ENCODE data around the gene TNC.

Gene TNC

GRCh38 chr9:115115117-115115880, 2.7 kb downstream of the TNC start:
- no peak for DNase-seq (ENCODE audit: extremely low spot score)
- CTCF ChIA-PET = no interaction called here
- POLR2A ChIA-PET = no interaction called here
- no peak for TF ChIP-seq FOXA1 (IDR thresholded peaks at IDR 0.05)
- no peak for TF ChIP-seq CTBP1 (IDR thresholded peaks at IDR 0.05; ENCODE audit: borderline replicate concordance)
- no peak for TF ChIP-seq BHLHE40 (IDR thresholded peaks at IDR 0.05; ENCODE audit: borderline replicate concordance)
- TF ChIP-seq, protein P1, sequence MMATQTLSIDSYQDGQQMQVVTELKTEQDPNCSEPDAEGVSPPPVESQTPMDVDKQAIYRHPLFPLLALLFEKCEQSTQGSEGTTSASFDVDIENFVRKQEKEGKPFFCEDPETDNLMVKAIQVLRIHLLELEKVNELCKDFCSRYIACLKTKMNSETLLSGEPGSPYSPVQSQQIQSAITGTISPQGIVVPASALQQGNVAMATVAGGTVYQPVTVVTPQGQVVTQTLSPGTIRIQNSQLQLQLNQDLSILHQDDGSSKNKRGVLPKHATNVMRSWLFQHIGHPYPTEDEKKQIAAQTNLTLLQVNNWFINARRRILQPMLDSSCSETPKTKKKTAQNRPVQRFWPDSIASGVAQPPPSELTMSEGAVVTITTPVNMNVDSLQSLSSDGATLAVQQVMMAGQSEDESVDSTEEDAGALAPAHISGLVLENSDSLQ (IDR thresholded peaks at IDR 0.05) = no peak
- TF ChIP-seq SP1 (IDR thresholded peaks at IDR 0.05) = no peak
- no peak for TF ChIP-seq TARDBP (IDR thresholded peaks at IDR 0.05)
- no peak for TF ChIP-seq LEF1 (IDR thresholded peaks at IDR 0.05; ENCODE audit: borderline replicate concordance)
- TF ChIP-seq HDGF (IDR thresholded peaks at IDR 0.05; ENCODE audit: borderline replicate concordance) = no peak
- TF ChIP-seq ELF4 (IDR thresholded peaks at IDR 0.05) = no peak
- no peak for TF ChIP-seq ZNF384 (IDR thresholded peaks at IDR 0.05)
- TF ChIP-seq FOXK2 (IDR thresholded peaks at IDR 0.05) = no peak
- TF ChIP-seq SUZ12 (IDR thresholded peaks at IDR 0.05) = no peak
- no peak for TF ChIP-seq FOXM1 (IDR thresholded peaks at IDR 0.05; ENCODE audit: borderline replicate concordance)
- no peak for TF ChIP-seq ARNT (IDR thresholded peaks at IDR 0.05)

- TF ChIP-seq ZNF384 (IDR thresholded peaks at IDR 0.05) (no peak), L3MBTL2 (conservative IDR thresholded peaks at IDR 0.05) (no peak), SUZ12 (IDR thresholded peaks at IDR 0.05) (no peak), CTBP1 (IDR thresholded peaks at IDR 0.05; ENCODE audit: borderline replicate concordance) (no peak), BHLHE40 (IDR thresholded peaks at IDR 0.05; ENCODE audit: borderline replicate concordance) (no peak), FOXA1 (IDR thresholded peaks at IDR 0.05) (no peak), FOXK2 (IDR thresholded peaks at IDR 0.05) (no peak), ELF4 (IDR thresholded peaks at IDR 0.05) (no peak), TARDBP (IDR thresholded peaks at IDR 0.05) (no peak), LEF1 (IDR thresholded peaks at IDR 0.05; ENCODE audit: borderline replicate concordance) (no peak), ARNT (IDR thresholded peaks at IDR 0.05) (no peak), NFRKB (IDR thresholded peaks at IDR 0.05) (no peak), HDGF (IDR thresholded peaks at IDR 0.05; ENCODE audit: borderline replicate concordance) (no peak), FOXM1 (IDR thresholded peaks at IDR 0.05; ENCODE audit: borderline replicate concordance) (no peak)
- TF ChIP-seq, protein P1 (IDR thresholded peaks at IDR 0.05) = no peak
- DNase-seq (ENCODE audit: extremely low spot score) = no peak
- ChIA-PET POLR2A (no interaction called here), CTCF (no interaction called here)
Observed at GRCh38 chr9:115114546-115114945, 3.4 kb downstream of the TNC start.

DNA sequence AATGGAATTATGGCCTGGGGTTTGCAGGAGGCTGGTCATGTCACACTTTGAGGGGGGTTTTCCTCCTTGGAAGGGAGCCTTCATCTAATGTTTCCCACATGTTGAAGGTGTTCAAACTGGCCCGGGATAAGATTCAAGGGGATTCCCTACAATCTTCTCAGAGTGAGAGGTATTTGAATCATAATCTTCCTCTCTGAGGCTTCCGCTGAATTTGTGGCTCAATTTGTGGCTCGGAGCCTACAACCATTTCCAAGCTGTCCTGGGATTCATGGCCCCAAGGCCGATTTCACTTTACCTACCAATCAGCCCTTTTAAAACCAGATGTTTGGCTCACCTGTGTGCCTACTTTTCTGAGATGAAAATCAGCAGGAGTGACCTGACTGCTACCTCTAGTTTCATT, 3.9 kb downstream of the TNC start:
- ChIA-PET POLR2A (interaction anchor here (0.5 kb wide), 1 partner anchor 187 kb away, joined by 3 read pairs; no protein-coding TSS in a partner anchor), CTCF (interaction anchor here (0.5 kb wide), 1 partner anchor 18 kb away, joined by 3 read pairs; no protein-coding TSS in a partner anchor)
- no peak for DNase-seq (ENCODE audit: extremely low spot score)
- TF ChIP-seq TARDBP (IDR thresholded peaks at IDR 0.05) (no peak), BHLHE40 (IDR thresholded peaks at IDR 0.05; ENCODE audit: borderline replicate concordance) (no peak), ARNT (IDR thresholded peaks at IDR 0.05) (no peak), CTBP1 (IDR thresholded peaks at IDR 0.05; ENCODE audit: borderline replicate concordance) (no peak), ZNF384 (IDR thresholded peaks at IDR 0.05) (no peak), FOXA1 (IDR thresholded peaks at IDR 0.05) (no peak), NFRKB (IDR thresholded peaks at IDR 0.05) (no peak), FOXK2 (IDR thresholded peaks at IDR 0.05) (no peak), SUZ12 (IDR thresholded peaks at IDR 0.05) (no peak), HDGF (IDR thresholded peaks at IDR 0.05; ENCODE audit: borderline replicate concordance) (no peak), LEF1 (IDR thresholded peaks at IDR 0.05; ENCODE audit: borderline replicate concordance) (no peak), L3MBTL2 (conservative IDR thresholded peaks at IDR 0.05) (no peak), FOXM1 (IDR thresholded peaks at IDR 0.05; ENCODE audit: borderline replicate concordance) (no peak), SP1 (IDR thresholded peaks at IDR 0.05) (no peak), ELF4 (IDR thresholded peaks at IDR 0.05) (no peak)
- TF ChIP-seq, protein P1 (IDR thresholded peaks at IDR 0.05) = no peak

GRCh38 chr9:115111874-115112273, 6.1 kb downstream of the TNC start:
- TF ChIP-seq HDGF (IDR thresholded peaks at IDR 0.05; ENCODE audit: borderline replicate concordance) = no peak
- no peak for TF ChIP-seq ARNT (IDR thresholded peaks at IDR 0.05)
- no peak for TF ChIP-seq ELF4 (IDR thresholded peaks at IDR 0.05)
- no peak for TF ChIP-seq FOXK2 (IDR thresholded peaks at IDR 0.05)
- TF ChIP-seq, protein P1 (IDR thresholded peaks at IDR 0.05) = no peak
- no peak for TF ChIP-seq SUZ12 (IDR thresholded peaks at IDR 0.05)
- no peak for TF ChIP-seq CTBP1 (IDR thresholded peaks at IDR 0.05; ENCODE audit: borderline replicate concordance)
- no peak for TF ChIP-seq L3MBTL2 (conservative IDR thresholded peaks at IDR 0.05)
- TF ChIP-seq NFRKB (IDR thresholded peaks at IDR 0.05) = no peak
- DNase-seq (ENCODE audit: extremely low spot score) = no peak
- CTCF ChIA-PET = no interaction called here
- POLR2A ChIA-PET = no interaction called here

- ChIA-PET POLR2A (interaction anchor here (0.7 kb wide), 1 partner anchor 83 kb away, joined by 3 read pairs; no protein-coding TSS in a partner anchor), CTCF (no interaction called here)
- no peak for DNase-seq (ENCODE audit: extremely low spot score)
- TF ChIP-seq CTBP1 (IDR thresholded peaks at IDR 0.05; ENCODE audit: borderline replicate concordance) = no peak
- TF ChIP-seq ARNT (IDR thresholded peaks at IDR 0.05) = no peak
- TF ChIP-seq NFRKB (IDR thresholded peaks at IDR 0.05) = no peak
- no peak for TF ChIP-seq SUZ12 (IDR thresholded peaks at IDR 0.05)
- no peak for TF ChIP-seq LEF1 (IDR thresholded peaks at IDR 0.05; ENCODE audit: borderline replicate concordance)
- no peak for TF ChIP-seq ZNF384 (IDR thresholded peaks at IDR 0.05)
- TF ChIP-seq TARDBP (IDR thresholded peaks at IDR 0.05) = no peak
- TF ChIP-seq ELF4 (IDR thresholded peaks at IDR 0.05) = no peak
- TF ChIP-seq BHLHE40 (IDR thresholded peaks at IDR 0.05; ENCODE audit: borderline replicate concordance) = no peak
- no peak for TF ChIP-seq SP1 (IDR thresholded peaks at IDR 0.05)
- TF ChIP-seq, protein P1 (IDR thresholded peaks at IDR 0.05) = no peak
- no peak for TF ChIP-seq HDGF (IDR thresholded peaks at IDR 0.05; ENCODE audit: borderline replicate concordance)
- no peak for TF ChIP-seq L3MBTL2 (conservative IDR thresholded peaks at IDR 0.05)
Observed at GRCh38 chr9:115109486-115109885, 8.5 kb downstream of the TNC start.

All from HEK293T (cell line).